Measurements from ENCODE around the gene MSI2. TPM values are rescaled to one million over a fixed set of nuclear protein-coding genes. Genes with fewer than 3 reads are reported as not detected.

MSI2 gene
- total RNA-seq, 3 donors from 2014 or later, result 13.4 to 89.1 (median 71.1) TPM

DNA sequence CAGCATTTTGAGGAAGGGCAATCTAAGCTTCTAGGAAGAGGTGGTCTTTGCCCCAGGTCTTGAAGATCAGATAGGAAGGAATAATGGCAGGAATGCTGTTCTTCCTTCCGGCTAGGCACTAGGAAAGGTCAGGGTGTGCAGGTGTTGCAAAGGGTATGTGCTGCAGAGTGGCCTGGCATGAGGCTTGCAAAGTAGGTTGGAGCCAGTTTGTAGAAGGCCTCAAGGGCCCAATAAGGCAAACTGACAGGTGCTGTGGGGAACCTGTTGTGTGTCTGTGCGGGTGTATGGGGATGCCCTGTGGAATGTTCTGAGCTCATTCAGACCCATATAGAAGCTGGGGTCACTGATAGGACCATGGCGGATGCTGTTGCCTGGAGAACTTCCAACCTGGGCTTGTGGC, 12.7 kb downstream of the MSI2 start:
- Histone ChIP-seq H3K4me3 (no peak overlapping the region), H3K9me3 (no peaks in the 10 kb centered on the region), H3K36me3 (no peaks in the 10 kb centered on the region), H3K27me3 (no peaks in the 10 kb centered on the region), H3K27ac (no peak overlapping the region), H3K4me1 (no peaks in the 10 kb centered on the region)
- DNase-seq (ENCODE audit: low spot score in 2 of 2), result no peak
- intact Hi-C loops (cut with DNase I; ENCODE audit: low total_unique reads), result no loop called here
- no peak for TF ChIP-seq POLR2A (IDR thresholded peaks at IDR 0.05)
- TF ChIP-seq, protein P1, sequence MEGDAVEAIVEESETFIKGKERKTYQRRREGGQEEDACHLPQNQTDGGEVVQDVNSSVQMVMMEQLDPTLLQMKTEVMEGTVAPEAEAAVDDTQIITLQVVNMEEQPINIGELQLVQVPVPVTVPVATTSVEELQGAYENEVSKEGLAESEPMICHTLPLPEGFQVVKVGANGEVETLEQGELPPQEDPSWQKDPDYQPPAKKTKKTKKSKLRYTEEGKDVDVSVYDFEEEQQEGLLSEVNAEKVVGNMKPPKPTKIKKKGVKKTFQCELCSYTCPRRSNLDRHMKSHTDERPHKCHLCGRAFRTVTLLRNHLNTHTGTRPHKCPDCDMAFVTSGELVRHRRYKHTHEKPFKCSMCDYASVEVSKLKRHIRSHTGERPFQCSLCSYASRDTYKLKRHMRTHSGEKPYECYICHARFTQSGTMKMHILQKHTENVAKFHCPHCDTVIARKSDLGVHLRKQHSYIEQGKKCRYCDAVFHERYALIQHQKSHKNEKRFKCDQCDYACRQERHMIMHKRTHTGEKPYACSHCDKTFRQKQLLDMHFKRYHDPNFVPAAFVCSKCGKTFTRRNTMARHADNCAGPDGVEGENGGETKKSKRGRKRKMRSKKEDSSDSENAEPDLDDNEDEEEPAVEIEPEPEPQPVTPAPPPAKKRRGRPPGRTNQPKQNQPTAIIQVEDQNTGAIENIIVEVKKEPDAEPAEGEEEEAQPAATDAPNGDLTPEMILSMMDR (IDR thresholded peaks at IDR 0.05), result no peak
- no peak for TF ChIP-seq POLR2AphosphoS5 (IDR thresholded peaks at IDR 0.05)

DNA sequence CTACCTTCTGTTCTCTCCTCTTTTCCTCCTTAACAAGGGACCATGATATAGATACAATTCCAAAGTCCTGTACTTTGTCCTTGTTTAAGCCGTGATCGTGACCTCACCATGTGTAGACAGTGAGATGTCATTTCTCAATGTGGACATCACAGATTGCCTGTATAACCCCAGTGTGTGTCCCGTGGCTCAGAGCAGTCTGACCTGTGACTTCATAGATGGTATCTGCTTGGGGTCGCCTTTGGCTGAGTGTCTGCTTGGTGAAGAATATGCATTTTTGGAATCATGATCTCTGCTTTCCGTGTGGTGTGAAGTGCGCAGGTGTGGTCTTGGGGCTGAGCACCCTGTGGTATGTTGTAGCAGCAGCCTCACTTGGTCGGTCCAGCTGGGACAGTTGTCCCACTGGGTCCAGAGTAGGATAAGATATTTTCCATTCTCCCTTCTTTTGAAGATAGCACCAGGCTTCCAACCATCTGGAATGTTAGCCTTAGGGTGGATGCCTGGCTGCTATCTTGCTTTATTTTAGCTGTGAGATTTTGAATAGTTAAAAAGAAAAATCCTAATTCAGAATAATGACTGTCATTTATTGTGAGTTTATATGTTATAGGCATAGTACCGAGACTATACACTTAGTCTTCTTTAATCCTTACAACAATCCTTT, 13.4 kb downstream of the MSI2 start:
- DNase-seq (ENCODE audit: low spot score in 2 of 2), result no peak
- no peak overlapping the region for H3K27ac ChIP-seq
- no peaks in the 10 kb centered on the region for H3K27me3 ChIP-seq
- no peaks in the 10 kb centered on the region for H3K36me3 ChIP-seq
- no peaks in the 10 kb centered on the region for H3K4me1 ChIP-seq
- no peak for TF ChIP-seq POLR2AphosphoS5 (IDR thresholded peaks at IDR 0.05)
- no peaks in the 10 kb centered on the region for H3K9me3 ChIP-seq
- H3K4me3 ChIP-seq, result no peak overlapping the region
- intact Hi-C loops (cut with DNase I; ENCODE audit: low total_unique reads), result no loop called here

DNA sequence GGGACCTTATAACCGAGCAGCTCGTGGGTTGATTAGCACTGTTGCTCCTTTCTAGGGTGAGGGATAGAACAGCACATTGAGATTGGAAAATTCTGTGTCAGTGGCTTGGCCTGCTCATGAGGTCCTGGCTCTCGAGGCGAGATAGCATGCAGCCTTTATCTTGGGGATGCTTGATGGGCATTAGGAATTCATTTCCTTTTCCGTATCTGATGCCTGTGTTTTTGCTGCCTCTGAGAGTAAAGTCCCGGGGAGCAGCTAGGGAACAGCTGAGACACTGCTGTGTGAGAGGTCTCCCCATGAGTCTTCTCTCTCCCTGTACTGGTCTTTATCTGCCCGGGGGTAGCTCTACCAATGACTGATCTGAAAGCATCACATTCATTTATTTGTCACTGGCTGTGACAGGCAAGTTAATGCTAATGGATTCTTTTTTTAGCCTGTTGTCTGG, 14.5 kb downstream of the MSI2 start:
- H3K4me3 ChIP-seq, result no peak overlapping the region
- intact Hi-C loops (cut with DNase I; ENCODE audit: low total_unique reads), result no loop called here
- no peak overlapping the region for H3K27ac ChIP-seq
- H3K36me3 ChIP-seq, result no peaks in the 10 kb centered on the region
- DNase-seq (ENCODE audit: low spot score in 2 of 2), result no peak
- H3K4me1 ChIP-seq, result no peaks in the 10 kb centered on the region
- H3K9me3 ChIP-seq, result no peaks in the 10 kb centered on the region
- H3K27me3 ChIP-seq, result no peaks in the 10 kb centered on the region
- TF ChIP-seq POLR2A (IDR thresholded peaks at IDR 0.05), result no peak
- TF ChIP-seq POLR2AphosphoS5 (IDR thresholded peaks at IDR 0.05), result no peak
- TF ChIP-seq, protein P1 (IDR thresholded peaks at IDR 0.05), result no peak

DNA sequence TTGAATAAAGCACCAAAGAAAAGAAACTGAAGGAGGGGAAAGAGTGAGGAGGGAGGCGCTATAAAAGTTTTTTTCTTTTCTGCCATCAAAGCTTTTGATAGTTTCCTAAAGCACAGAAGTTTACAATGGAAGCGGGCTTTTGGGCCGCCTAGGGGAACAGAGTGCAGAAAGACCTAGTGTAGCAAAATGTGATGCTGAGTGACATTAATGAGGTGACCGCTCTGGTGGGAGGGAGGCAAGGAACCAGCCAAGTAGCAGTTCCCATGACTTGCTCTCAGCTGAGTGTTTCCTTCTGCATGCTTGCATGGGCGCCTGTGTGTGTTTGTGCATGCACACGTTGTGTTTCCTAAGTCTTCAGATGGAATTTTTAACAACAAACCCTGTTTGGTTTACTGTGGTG, 15.5 kb downstream of the MSI2 start:
- Histone ChIP-seq H3K27ac (no peak overlapping the region), H3K9me3 (no peaks in the 10 kb centered on the region), H3K4me3 (no peak overlapping the region), H3K36me3 (no peaks in the 10 kb centered on the region), H3K27me3 (no peaks in the 10 kb centered on the region), H3K4me1 (no peaks in the 10 kb centered on the region)
- TF ChIP-seq POLR2AphosphoS5 (IDR thresholded peaks at IDR 0.05) (no peak), POLR2A (IDR thresholded peaks at IDR 0.05) (no peak)
- TF ChIP-seq, protein P1 (IDR thresholded peaks at IDR 0.05), result no peak
- no peak for DNase-seq (ENCODE audit: low spot score in 2 of 2)
- intact Hi-C loops (cut with DNase I; ENCODE audit: low total_unique reads), result no loop called here

DNA sequence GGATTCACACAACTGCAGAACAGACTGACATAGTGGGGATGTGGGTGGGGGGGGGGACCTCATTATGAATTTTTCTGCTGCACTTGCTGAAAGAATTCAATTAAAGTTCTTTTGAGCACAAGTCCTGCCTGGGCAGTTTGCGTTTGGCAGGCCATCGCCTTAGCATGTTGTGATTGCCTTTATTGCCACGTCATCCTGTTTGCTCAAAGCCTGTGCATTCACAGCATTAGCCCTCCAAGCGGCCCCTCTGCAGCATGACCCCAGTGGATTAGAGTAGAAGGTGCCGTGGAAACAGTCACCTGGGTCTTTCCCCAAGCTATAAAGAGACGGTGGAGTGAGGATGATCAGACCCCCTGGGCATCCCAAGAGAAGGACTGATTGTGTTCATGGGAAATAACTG, 17.2 kb downstream of the MSI2 start:
- TF ChIP-seq POLR2A (IDR thresholded peaks at IDR 0.05) (no peak), POLR2AphosphoS5 (IDR thresholded peaks at IDR 0.05) (no peak)
- TF ChIP-seq, protein P1 (IDR thresholded peaks at IDR 0.05), result no peak
- intact Hi-C loops (cut with DNase I; ENCODE audit: low total_unique reads), result no loop called here
- Histone ChIP-seq H3K36me3 (no peaks in the 10 kb centered on the region), H3K4me1 (no peaks in the 10 kb centered on the region), H3K27ac (no peak overlapping the region), H3K27me3 (no peaks in the 10 kb centered on the region), H3K9me3 (no peaks in the 10 kb centered on the region), H3K4me3 (no peak overlapping the region)
- DNase-seq (ENCODE audit: low spot score in 2 of 2), result no peak
